GM23338 (cell line): ENCODE results near the gene MLANA. TPM values are rescaled to one million over a fixed set of nuclear protein-coding genes. Genes with fewer than 3 reads are reported as not detected.

Experiments
- ATAC-seq: fragments of 200-7000 bp; cut with Tn5 transposase; 3 replicates; pipeline ENCODE4 v1.9.1; 2020
- DNase-seq: peaks from one replicate; pipeline ENCODE4 v3.0.0-alpha.2; 2015; ENCODE audit warnings: low spot score
- H2AFZ ChIP-seq: fragments of 200-600 bp; sonication (generic); 2 replicates; pipeline ENCODE4 v1.8.0; 2016; ENCODE audit warnings: antibody characterized with exemption, mild to moderate bottlenecking, moderate library complexity
- H3F3A ChIP-seq: fragments of 200-600 bp; sonication (generic); replicated peaks from 2 replicates; pipeline ENCODE4 v1.8.0; 2017; ENCODE audit warnings: antibody characterized with exemption, mixed run types, low read depth
- H3K27ac ChIP-seq: fragments of 200-600 bp; sonication (generic); 2 replicates; pipeline ENCODE4 v1.6.1; 2016; ENCODE audit warnings: low read depth
- H3K27me3 ChIP-seq: fragments of 200-600 bp; sonication (generic); 2 replicates; pipeline ENCODE4 v1.8.0; 2016; ENCODE audit warnings: mild to moderate bottlenecking, mixed run types, moderate library complexity; ENCODE audit not compliant: insufficient read depth
- H3K36me3 ChIP-seq: fragments of 200-600 bp; sonication (generic); 2 replicates; pipeline ENCODE4 v1.8.0; 2016; ENCODE audit warnings: mild to moderate bottlenecking; ENCODE audit not compliant: insufficient read depth
- H3K4me1 ChIP-seq: fragments of 200-600 bp; sonication (generic); 2 replicates; pipeline ENCODE4 v1.8.0; 2016; ENCODE audit warnings: mild to moderate bottlenecking, moderate library complexity; ENCODE audit not compliant: insufficient read depth
- H3K4me2 ChIP-seq: fragments of 200-600 bp; sonication (generic); 2 replicates; pipeline ENCODE4 v1.7.1; 2017; ENCODE audit warnings: mixed run types
- H3K4me3 ChIP-seq: fragments of 200-600 bp; sonication (generic); 2 replicates; pipeline ENCODE4 v1.6.1; 2016; ENCODE audit warnings: mixed run types
- H3K79me2 ChIP-seq: fragments of 200-600 bp; sonication (generic); replicated peaks from 2 replicates; pipeline ENCODE4 v1.8.0; 2017; ENCODE audit warnings: mild to moderate bottlenecking; ENCODE audit not compliant: insufficient read depth
- H3K9me2 ChIP-seq: fragments of 200-600 bp; sonication (generic); 2 replicates; pipeline ENCODE4 v1.8.0; 2017; ENCODE audit not compliant: insufficient read depth
- H4K20me1 ChIP-seq: fragments of 200-600 bp; sonication (generic); replicated peaks from 2 replicates; pipeline ENCODE4 v1.8.0; 2017; ENCODE audit warnings: mild to moderate bottlenecking; ENCODE audit not compliant: insufficient read depth
- H3K27ac Mint-ChIP-seq: 2 replicates; pipeline ENCODE4 v1.8.0; 2020; ENCODE audit warnings: inconsistent platforms, mild to moderate bottlenecking, moderate library complexity, mixed read lengths
- H3K27me3 Mint-ChIP-seq: 3 replicates; pipeline ENCODE4 v1.8.0; 2022; ENCODE audit warnings: low read depth, mild to moderate bottlenecking, moderate library complexity, mixed read lengths, inconsistent platforms; ENCODE audit not compliant: insufficient read depth, poor library complexity
- H3K36me3 Mint-ChIP-seq: 3 replicates; pipeline ENCODE4 v1.8.0; 2021; ENCODE audit warnings: low read depth, mild to moderate bottlenecking, inconsistent platforms, moderate library complexity, mixed read lengths
- H3K4me1 Mint-ChIP-seq: 3 replicates; pipeline ENCODE4 v1.8.0; 2020; ENCODE audit warnings: mild to moderate bottlenecking, inconsistent platforms, mixed read lengths
- H3K4me3 Mint-ChIP-seq: 3 replicates; pipeline ENCODE4 v1.8.0; 2021; ENCODE audit warnings: moderate library complexity, mild to moderate bottlenecking, inconsistent platforms, mixed read lengths
- H3K9me3 Mint-ChIP-seq: 3 replicates; pipeline ENCODE4 v1.8.0; 2020; ENCODE audit warnings: moderate library complexity, mild to moderate bottlenecking, inconsistent platforms, mixed read lengths
- CREB1 ChIP-seq: fragments of 250-450 bp; sonication (Bioruptor Pico); IDR thresholded peaks from 2 replicates; pipeline ENCODE4 v1.5.0; 2020; ENCODE audit warnings: low read depth, mild to moderate bottlenecking, moderate library complexity
- ETS1 ChIP-seq: IDR thresholded peaks from 2 replicates; pipeline ENCODE4 v1.6.1; 2016; ENCODE audit warnings: antibody characterized with exemption
- EZH2 ChIP-seq: fragments of 200-600 bp; sonication (generic); IDR thresholded peaks from one replicate; pipeline ENCODE4 v1.8.0; 2017; ENCODE audit warnings: antibody characterized with exemption, mild to moderate bottlenecking, low read depth; ENCODE audit not compliant: unreplicated experiment
- EZH2phosphoT487 ChIP-seq: fragments of 200-600 bp; sonication (generic); IDR thresholded peaks from one replicate; pipeline ENCODE4 v1.8.1; 2018; ENCODE audit warnings: antibody characterized with exemption; ENCODE audit not compliant: unreplicated experiment
- POLR2AphosphoS5 ChIP-seq: IDR thresholded peaks from 2 replicates; pipeline ENCODE4 v1.6.1; 2016; ENCODE audit warnings: antibody characterized with exemption, low read depth
- STAT1 ChIP-seq: IDR thresholded peaks from one replicate; pipeline ENCODE4 v1.6.1; 2016; ENCODE audit warnings: antibody characterized with exemption; ENCODE audit not compliant: unreplicated experiment
- ZNF114 ChIP-seq: fragments of 250-450 bp; sonication (Bioruptor Pico); IDR thresholded peaks from 2 replicates; pipeline ENCODE4 v1.5.0; 2020; ENCODE audit warnings: mild to moderate bottlenecking, moderate library complexity
- ZNF462 ChIP-seq: fragments of 250-450 bp; sonication (Bioruptor Pico); IDR thresholded peaks from 2 replicates; pipeline ENCODE4 v1.5.0; 2020; ENCODE audit warnings: mild to moderate bottlenecking, moderate library complexity
- polyA plus RNA-seq: library from polyadenylated mRNA; unstranded; fragments of >200 nt; fragmentation: Nextera tagmentation; extraction: Ambion mirVana; gene quantifications from 2 replicates; pipeline ENCODE4 v1.2.1, GENCODE V29; 2016
- total RNA-seq: library from RNA; depleted of rRNA; stranded (reverse); fragments of >200 nt; shearing (Covaris generic); gene quantifications from 2 replicates; pipeline ENCODE4 v1.2.3, GENCODE V29; 2014
- TF ChIP-seq, protein P1 (sequence below), 2 experiments: fragments of 200-600 bp in 1 of 2; sonication (generic) in 1 of 2; conservative IDR thresholded peaks; 2 replicates each; pipeline versions ENCODE4 v1.5.1 to v1.6.1; 2016 to 2017; ENCODE audit warnings: antibody characterized with exemption in 2 of 2, low read depth in 2 of 2, mild to moderate bottlenecking in 2 of 2, moderate library complexity in 1 of 2

MLANA gene
- total and polyA plus RNA-seq, 2 experiments from 2014 or later = not detected

- Histone ChIP-seq H3K4me1 (peaks cover 9% of the 10 kb centered on the region), H3F3A (no peaks in the 10 kb centered on the region), H3K4me3 (no peak overlapping the region), H3K9me2 (0 out of 2 replicates have a peak, but pooled peaks cover 1% of the 10 kb centered on the region), H3K79me2 (no peaks in the 10 kb centered on the region), H3K27me3 (no peaks in the 10 kb centered on the region), H4K20me1 (no peaks in the 10 kb centered on the region), H3K27ac (no peak overlapping the region), H3K4me2 (no peak overlapping the region), H3K36me3 (no peaks in the 10 kb centered on the region), H2AFZ (no peak overlapping the region)
- Mint-ChIP-seq H3K9me3 (peaks cover 7% of the 10 kb centered on the region), H3K4me1 (peaks cover 12% of the 10 kb centered on the region), H3K36me3 (no peaks in the 10 kb centered on the region), H3K27ac (no peak overlapping the region), H3K4me3 (no peak overlapping the region), H3K27me3 (peaks cover 3% of the 10 kb centered on the region)
- DNase-seq (no peak), ATAC-seq (no peak)
- TF ChIP-seq, protein P1, sequence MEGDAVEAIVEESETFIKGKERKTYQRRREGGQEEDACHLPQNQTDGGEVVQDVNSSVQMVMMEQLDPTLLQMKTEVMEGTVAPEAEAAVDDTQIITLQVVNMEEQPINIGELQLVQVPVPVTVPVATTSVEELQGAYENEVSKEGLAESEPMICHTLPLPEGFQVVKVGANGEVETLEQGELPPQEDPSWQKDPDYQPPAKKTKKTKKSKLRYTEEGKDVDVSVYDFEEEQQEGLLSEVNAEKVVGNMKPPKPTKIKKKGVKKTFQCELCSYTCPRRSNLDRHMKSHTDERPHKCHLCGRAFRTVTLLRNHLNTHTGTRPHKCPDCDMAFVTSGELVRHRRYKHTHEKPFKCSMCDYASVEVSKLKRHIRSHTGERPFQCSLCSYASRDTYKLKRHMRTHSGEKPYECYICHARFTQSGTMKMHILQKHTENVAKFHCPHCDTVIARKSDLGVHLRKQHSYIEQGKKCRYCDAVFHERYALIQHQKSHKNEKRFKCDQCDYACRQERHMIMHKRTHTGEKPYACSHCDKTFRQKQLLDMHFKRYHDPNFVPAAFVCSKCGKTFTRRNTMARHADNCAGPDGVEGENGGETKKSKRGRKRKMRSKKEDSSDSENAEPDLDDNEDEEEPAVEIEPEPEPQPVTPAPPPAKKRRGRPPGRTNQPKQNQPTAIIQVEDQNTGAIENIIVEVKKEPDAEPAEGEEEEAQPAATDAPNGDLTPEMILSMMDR (conservative IDR thresholded peaks at IDR 0.05; ENCODE audit: low read depth in 2 of 2) = no peak
- TF ChIP-seq EZH2phosphoT487 (no peak), ZNF114 (CRISPR knock-in tag) (no peak), ZNF462 (CRISPR knock-in tag) (no peak), POLR2AphosphoS5 (no peak), EZH2 (no peak), CREB1 (no peak), ETS1 (no peak), STAT1 (no peak)
These were observed 44.2 kb upstream of the MLANA start for GRCh38 chr9:5846501-5846921.
